HG03432 (cell line): ENCODE results near the gene PDE1C.
"Not testable (repeated sequence)": the region's sequence is repeated elsewhere in the genome, so short reads cannot be mapped to it uniquely, and the experiment has no call there.

ENCODE experiments used
- ATAC-seq: cut with Tn5 transposase; IDR thresholded peaks from one replicate; pipeline ENCODE4 v1.9.1; 2021; ENCODE audit warnings: mild to moderate bottlenecking, moderate library complexity; ENCODE audit not compliant: unreplicated experiment

PDE1C gene

GRCh38 chr7:32045228-32045627, 25.0 kb downstream of the PDE1C start:
- no peak for ATAC-seq

DNA sequence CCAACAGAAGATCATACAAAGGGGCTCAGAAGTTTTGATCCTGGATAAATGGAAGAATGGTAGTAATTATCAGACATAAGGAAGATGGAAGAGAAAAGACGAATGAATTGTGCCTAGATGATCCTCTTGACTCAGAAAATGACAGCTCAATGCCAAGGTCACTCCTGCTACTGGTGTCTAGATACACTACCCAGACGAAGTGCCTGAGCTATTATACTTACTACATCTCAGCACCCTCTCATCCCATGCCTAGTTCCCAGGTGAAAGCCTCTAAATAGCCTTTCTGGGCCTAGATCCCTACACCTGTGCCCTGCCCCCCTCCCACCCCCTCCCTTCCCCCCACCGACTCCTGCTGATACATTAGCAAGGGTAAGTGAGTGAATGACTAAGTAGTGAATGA, 25.5 kb downstream of the PDE1C start:
- ATAC-seq: no peak

DNA sequence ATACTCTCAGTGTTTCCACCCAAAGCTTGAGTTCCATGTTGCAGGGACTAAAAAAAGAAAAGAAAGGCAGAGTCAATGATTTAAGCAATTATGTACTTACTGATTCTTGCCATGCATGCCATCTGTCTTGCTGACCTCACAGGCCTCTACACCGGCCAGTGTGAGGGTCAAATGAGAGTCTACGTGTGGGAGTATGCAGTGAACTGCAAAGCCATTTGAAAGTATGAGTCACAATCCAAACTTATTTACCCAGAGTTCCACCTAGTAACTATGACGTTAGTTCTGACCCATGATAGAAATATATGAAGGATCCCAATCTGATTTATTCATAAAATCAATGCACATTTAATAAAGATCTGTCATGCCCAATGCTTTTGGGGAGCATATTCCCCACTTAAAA, 26.5 kb downstream of the PDE1C start:
- ATAC-seq: no peak

- ATAC-seq: no peak
Observed at GRCh38 chr7:32042900-32043299, 27.3 kb downstream of the PDE1C start.

DNA sequence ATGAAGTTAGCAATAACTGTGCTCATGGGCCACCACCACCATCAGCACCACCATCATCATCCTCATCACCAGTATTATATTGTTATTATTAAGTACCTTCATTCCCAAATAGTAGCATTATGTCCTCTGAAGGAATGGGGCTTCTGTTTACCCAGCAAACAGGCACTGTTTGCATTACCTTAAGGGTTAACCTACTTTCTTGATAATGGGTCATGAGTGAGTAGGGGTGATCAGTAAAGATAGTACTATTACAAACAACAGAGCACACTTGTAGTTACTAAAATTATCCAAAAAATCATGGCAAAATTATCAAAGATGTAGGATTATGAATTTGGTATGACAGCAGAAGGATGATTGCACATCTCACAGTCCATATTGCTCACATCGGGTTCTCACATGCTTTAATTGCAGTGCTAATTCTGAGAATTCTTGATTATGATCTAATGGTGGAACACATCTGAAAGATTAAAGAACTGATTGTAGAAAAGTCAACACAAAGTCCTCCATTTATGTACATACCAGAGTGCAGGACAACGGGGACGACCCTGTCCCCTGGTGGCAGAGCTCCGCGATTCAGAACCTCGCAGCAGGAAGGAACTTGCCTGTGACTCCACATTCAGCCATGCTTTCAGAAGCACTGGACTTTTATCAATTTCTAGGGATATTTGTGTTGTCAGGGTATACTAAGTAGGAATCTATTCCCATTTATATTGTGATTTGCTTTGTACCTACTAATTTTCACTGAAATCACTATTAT, 31.0 kb downstream of the PDE1C start:
- no peak for ATAC-seq

- peak; percentile 89 for ATAC-seq
Observed at GRCh38 chr7:32037650-32038198, 32.5 kb downstream of the PDE1C start.

GRCh38 chr7:32036557-32036956, 33.6 kb downstream of the PDE1C start:
- peak; percentile 54 for ATAC-seq

- ATAC-seq: no peak
Observed at GRCh38 chr7:32034052-32034451, 36.2 kb downstream of the PDE1C start.

DNA sequence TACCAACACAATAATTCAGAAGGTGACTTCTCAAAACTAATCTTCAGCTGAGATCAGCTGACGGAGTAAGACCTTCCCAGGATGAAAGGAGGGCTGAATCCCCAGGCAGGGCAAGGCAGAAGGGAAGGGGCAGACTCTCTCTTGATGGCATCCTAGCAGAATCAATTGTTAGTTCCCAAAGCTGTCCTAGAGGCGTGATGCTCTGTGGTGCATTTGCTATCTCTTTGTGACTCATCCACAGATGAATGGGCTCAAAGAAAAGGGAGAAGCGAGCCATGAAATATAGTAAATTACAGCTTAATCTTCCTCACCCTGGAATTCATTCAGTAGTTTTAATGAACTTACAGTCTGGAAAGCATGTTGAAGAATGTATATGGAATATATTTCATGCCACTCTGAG, 37.2 kb downstream of the PDE1C start:
- ATAC-seq: no peak

- no peak for ATAC-seq
Observed at GRCh38 chr7:32032211-32032610, 38.0 kb downstream of the PDE1C start.

GRCh38 chr7:32030904-32031692, 39.1 kb downstream of the PDE1C start:
- ATAC-seq: no peak

DNA sequence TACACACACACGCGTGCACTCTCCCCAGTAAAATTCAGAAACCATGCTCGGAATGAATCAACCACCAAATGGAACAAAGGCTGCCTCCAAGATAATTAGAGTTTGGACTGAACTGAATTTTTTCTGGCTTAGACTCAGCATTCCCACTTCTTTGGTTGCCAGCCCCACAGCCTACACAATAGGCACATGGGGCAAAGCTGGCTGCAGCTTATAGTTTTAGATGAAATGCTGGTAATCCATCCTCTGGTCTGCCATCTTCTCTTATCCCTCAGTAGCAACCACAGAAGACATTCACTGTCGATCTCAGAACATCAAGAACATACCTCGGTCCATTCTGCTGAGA, 44.2 kb downstream of the PDE1C start:
- no peak for ATAC-seq

DNA sequence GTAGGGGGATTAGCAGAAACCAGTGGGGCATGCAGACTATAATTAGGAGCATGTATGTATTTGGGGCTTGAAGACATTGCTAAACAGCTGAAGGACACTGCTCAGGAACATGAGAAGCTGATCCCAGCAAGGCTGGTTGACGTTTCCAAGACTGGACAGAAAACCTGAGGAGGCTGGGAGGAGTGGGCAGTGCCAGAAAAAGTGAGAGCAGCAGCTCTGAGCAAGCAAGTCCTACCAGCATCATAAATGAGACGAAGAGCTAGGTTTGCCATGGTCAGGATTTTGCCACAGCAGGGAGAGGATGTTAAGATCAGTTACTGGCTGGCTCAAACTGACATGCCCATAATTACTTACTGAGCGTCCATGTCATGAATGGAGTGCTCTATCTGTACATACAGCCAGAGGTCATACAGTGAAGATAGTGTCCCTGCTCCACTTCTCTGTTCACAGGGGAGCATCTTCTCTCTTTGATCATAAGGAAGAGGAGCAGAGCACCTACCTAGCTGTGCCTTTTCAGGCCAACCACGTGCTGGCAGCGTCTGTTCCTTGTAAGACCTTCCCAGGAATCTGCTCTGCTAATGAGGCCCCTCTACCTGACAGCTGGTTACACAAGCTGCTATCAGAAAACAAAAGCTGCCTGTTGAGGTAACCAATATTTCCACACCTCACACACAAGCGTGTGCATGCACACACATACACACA, 44.7 kb downstream of the PDE1C start:
- ATAC-seq: no peak

- no peak for ATAC-seq
Observed at GRCh38 chr7:32023376-32023775, 46.8 kb downstream of the PDE1C start.

DNA sequence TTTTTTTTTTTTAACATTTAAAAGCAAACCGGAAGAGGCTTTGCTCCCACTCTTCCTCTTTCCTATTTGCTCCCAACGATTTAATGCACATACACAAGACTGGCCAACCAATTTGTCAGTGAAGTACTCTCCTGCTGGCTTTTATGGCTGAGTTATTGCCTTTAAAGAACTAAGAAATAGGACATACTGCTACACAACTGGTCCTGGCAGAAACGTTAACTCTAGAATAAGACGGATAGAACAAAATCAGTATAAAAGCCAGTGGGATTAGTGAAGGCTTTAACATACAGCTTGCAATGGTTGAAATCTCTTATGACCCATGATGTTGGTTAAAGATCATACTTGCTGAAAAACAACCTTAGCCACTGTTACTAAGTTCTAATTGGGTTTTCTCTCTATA, 47.2 kb downstream of the PDE1C start:
- ATAC-seq: no peak

GRCh38 chr7:32020551-32021159, 49.6 kb downstream of the PDE1C start:
- ATAC-seq: no peak

GRCh38 chr7:32018845-32019578, 51.2 kb downstream of the PDE1C start:
- no peak for ATAC-seq

GRCh38 chr7:32015133-32015532, 55.1 kb downstream of the PDE1C start:
- no peak for ATAC-seq

- not testable (repeated sequence) for ATAC-seq
Observed at GRCh38 chr7:32013471-32013870, 56.7 kb downstream of the PDE1C start.

DNA sequence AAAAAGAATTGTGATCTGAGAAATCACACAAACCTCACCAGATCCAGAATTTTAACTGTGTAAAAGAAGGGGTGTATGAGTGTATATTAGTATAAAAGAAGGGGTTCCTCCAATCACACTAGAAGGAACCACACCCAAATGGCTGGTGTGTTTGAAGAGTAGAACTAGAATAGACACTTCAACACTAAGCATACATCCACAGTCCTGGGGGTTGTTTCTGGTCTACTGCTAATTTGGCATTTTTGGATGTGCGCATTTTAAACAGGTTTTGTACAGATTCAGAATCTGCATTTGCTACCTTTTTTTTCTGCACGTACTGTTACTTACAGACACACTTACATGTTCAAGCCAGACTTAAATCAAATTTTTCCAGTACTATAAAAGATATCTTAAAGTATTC, 64.6 kb downstream of the PDE1C start:
- ATAC-seq: no peak
